Measurements from ENCODE around the gene RAB20. TPM values are rescaled to one million over a fixed set of nuclear protein-coding genes. Genes with fewer than 3 reads are reported as not detected.
A peak's percentile ranks its signal among the peaks of the same experiment; 100 is the strongest.

RAB20 gene
- total and polyA plus RNA-seq, 4 donors, result 9.8 to 36.9 (median 25.2) TPM

GRCh38 chr13:110548891-110549794 is 12.4 kb downstream of the RAB20 start:
- Histone ChIP-seq H3K9ac (ENCODE audit: low read depth in 1 of 2, low read length in 2 of 2) (no peak overlapping the region), H3K27me3 (ENCODE audit: control insufficient read depth in 4 of 4, insufficient read depth in 4 of 4, low read length in 3 of 4) (no peaks in the 10 kb centered on the region), H3K4me1 (ENCODE audit: control insufficient read depth in 4 of 4, insufficient read depth in 4 of 4, low read length in 3 of 4) (peaks cover 1 to 23% (median 17%) of the 10 kb centered on the region in 4 donors), H3K27ac (ENCODE audit: low read depth in 1 of 2, low read length in 2 of 2) (peak overlapping the region in 1 of 2 donors; percentile 16), H3K4me3 (ENCODE audit: low read depth in 1 of 3, low read length in 3 of 3) (no peak overlapping the region), H3K9me3 (ENCODE audit: control insufficient read depth in 4 of 4, low read length in 3 of 4) (no peaks in the 10 kb centered on the region), H3K36me3 (ENCODE audit: control insufficient read depth in 4 of 4, insufficient read depth in 3 of 4, low read depth in 1 of 4, low read length in 3 of 4) (peaks cover 0 to 3% (median 0%) of the 10 kb centered on the region in 4 donors)
- no peak for DNase-seq (ENCODE audit: low spot score)
- TF ChIP-seq MAX (IDR thresholded peaks at IDR 0.05) (no peak), RAD21 (IDR thresholded peaks at IDR 0.05) (no peak), ZBTB33 (IDR thresholded peaks at IDR 0.05) (no peak), TAF1 (conservative IDR thresholded peaks at IDR 0.05) (no peak), EGR1 (IDR thresholded peaks at IDR 0.05; ENCODE audit: low read depth in 2 of 2) (no peak), JUND (IDR thresholded peaks at IDR 0.05) (no peak), RXRA (IDR thresholded peaks at IDR 0.05) (no peak), GABPA (IDR thresholded peaks at IDR 0.05 in 1 of 2, conservative IDR thresholded peaks at IDR 0.05 in 1 of 2) (no peak), YY1 (IDR thresholded peaks at IDR 0.05) (no peak), NR2F2 (IDR thresholded peaks at IDR 0.05) (no peak), REST (IDR thresholded peaks at IDR 0.05) (no peak), FOXA2 (IDR thresholded peaks at IDR 0.05) (no peak), HNF4A (conservative IDR thresholded peaks at IDR 0.05) (no peak), SP1 (IDR thresholded peaks at IDR 0.05) (no peak)
- 75% methylated on average over 7 of the region's 7 CpGs for WGBS

GRCh38 chr13:110546926-110547325 is 14.6 kb downstream of the RAB20 start:
- no peak for DNase-seq (ENCODE audit: low spot score)
- Histone ChIP-seq H3K36me3 (ENCODE audit: control insufficient read depth in 4 of 4, insufficient read depth in 3 of 4, low read depth in 1 of 4, low read length in 3 of 4) (peaks cover 0 to 3% (median 0%) of the 10 kb centered on the region in 4 donors), H3K9me3 (ENCODE audit: control insufficient read depth in 4 of 4, low read length in 3 of 4) (no peaks in the 10 kb centered on the region), H3K4me1 (ENCODE audit: control insufficient read depth in 4 of 4, insufficient read depth in 4 of 4, low read length in 3 of 4) (peaks cover 3 to 24% (median 12%) of the 10 kb centered on the region in 4 donors), H3K9ac (ENCODE audit: low read depth in 1 of 2, low read length in 2 of 2) (no peak overlapping the region), H3K27me3 (ENCODE audit: control insufficient read depth in 4 of 4, insufficient read depth in 4 of 4, low read length in 3 of 4) (no peaks in the 10 kb centered on the region), H3K4me3 (ENCODE audit: low read depth in 1 of 3, low read length in 3 of 3) (no peak overlapping the region), H3K27ac (ENCODE audit: low read depth in 1 of 2, low read length in 2 of 2) (peak overlapping the region in 1 of 2 donors; percentile 33)
- WGBS, result 78% methylated on average over 14 of the region's 14 CpGs
- TF ChIP-seq SP1 (IDR thresholded peaks at IDR 0.05), result peak; percentile 39
- TF ChIP-seq TAF1 (conservative IDR thresholded peaks at IDR 0.05), result no peak
- peak; percentile 11 to 56 for TF ChIP-seq RXRA (IDR thresholded peaks at IDR 0.05)
- TF ChIP-seq HNF4A (conservative IDR thresholded peaks at IDR 0.05), result no peak
- peak in 1 of 2 donors; percentile 58 for TF ChIP-seq JUND (IDR thresholded peaks at IDR 0.05)
- no peak for TF ChIP-seq MAX (IDR thresholded peaks at IDR 0.05)
- TF ChIP-seq EGR1 (IDR thresholded peaks at IDR 0.05; ENCODE audit: low read depth in 2 of 2), result no peak
- no peak for TF ChIP-seq CTCF (IDR thresholded peaks at IDR 0.05; ENCODE audit: low read depth, low read length, missing input control)
- TF ChIP-seq FOXA1 (IDR thresholded peaks at IDR 0.05), result no peak
- no peak for TF ChIP-seq HNF4G (IDR thresholded peaks at IDR 0.05)
- no peak for TF ChIP-seq REST (IDR thresholded peaks at IDR 0.05)
- TF ChIP-seq FOXA2 (IDR thresholded peaks at IDR 0.05), result no peak
- TF ChIP-seq ATF3 (IDR thresholded peaks at IDR 0.05), result no peak
- no peak for TF ChIP-seq GABPA (IDR thresholded peaks at IDR 0.05 in 1 of 2, conservative IDR thresholded peaks at IDR 0.05 in 1 of 2)
- no peak for TF ChIP-seq YY1 (IDR thresholded peaks at IDR 0.05)

All from liver (tissue), 9 donors.